HG03045 (cell line): Measurements from ENCODE around the gene MCTP1.
"Not testable (repeated sequence)": the region's sequence is repeated elsewhere in the genome, so short reads cannot be mapped to it uniquely, and the experiment has no call there.

Experiments used
- ATAC-seq: cut with Tn5 transposase; IDR thresholded peaks from one replicate; pipeline ENCODE4 v1.9.1; 2021; ENCODE audit warnings: mild to moderate bottlenecking, moderate library complexity; ENCODE audit not compliant: unreplicated experiment

The MCTP1 gene

GRCh38 chr5:94832685-94833084 is 452.2 kb downstream of the MCTP1 start:
- ATAC-seq = no peak

GRCh38 chr5:94830520-94830919 is 454.4 kb downstream of the MCTP1 start:
- ATAC-seq = no peak

- not testable (repeated sequence) for ATAC-seq
Observed at GRCh38 chr5:94828222-94828621, 456.7 kb downstream of the MCTP1 start.

GRCh38 chr5:94820488-94820887 is 464.4 kb downstream of the MCTP1 start:
- ATAC-seq = no peak

- no peak for ATAC-seq
Observed at GRCh38 chr5:94818904-94819303, 466.0 kb downstream of the MCTP1 start.

GRCh38 chr5:94815313-94816039 is 469.4 kb downstream of the MCTP1 start:
- no peak for ATAC-seq

- ATAC-seq = no peak
Observed at GRCh38 chr5:94812232-94812631, 472.7 kb downstream of the MCTP1 start.

GRCh38 chr5:94811331-94811730 is 473.6 kb downstream of the MCTP1 start:
- ATAC-seq = no peak

- no peak for ATAC-seq
Observed at GRCh38 chr5:94810877-94811276, 474.0 kb downstream of the MCTP1 start.

- no peak for ATAC-seq
Observed at GRCh38 chr5:94810281-94810680, 474.6 kb downstream of the MCTP1 start.

GRCh38 chr5:94808497-94808896 is 476.4 kb downstream of the MCTP1 start:
- ATAC-seq = no peak

- ATAC-seq = no peak
Observed at GRCh38 chr5:94807985-94808384, 476.9 kb downstream of the MCTP1 start.

- ATAC-seq = no peak
Observed at GRCh38 chr5:94802450-94802849, 482.4 kb downstream of the MCTP1 start.

- ATAC-seq = no peak
Observed at GRCh38 chr5:94796586-94796985, 488.3 kb downstream of the MCTP1 start.

- peak; percentile 31 for ATAC-seq
Observed at GRCh38 chr5:94793816-94794198, 491.1 kb downstream of the MCTP1 start.

GRCh38 chr5:94793113-94793815 is 491.6 kb downstream of the MCTP1 start:
- peak; percentile 100 for ATAC-seq

GRCh38 chr5:94791829-94792228 is 493.1 kb downstream of the MCTP1 start:
- no peak for ATAC-seq

GRCh38 chr5:94788527-94788926 is 496.4 kb downstream of the MCTP1 start:
- ATAC-seq = no peak

- no peak for ATAC-seq
Observed at GRCh38 chr5:94784536-94785505, 500.1 kb downstream of the MCTP1 start.

GRCh38 chr5:94782383-94782782 is 502.5 kb downstream of the MCTP1 start:
- ATAC-seq = no peak

- ATAC-seq = no peak
Observed at GRCh38 chr5:94779684-94780083, 505.2 kb downstream of the MCTP1 start.
